HG03045 (cell line): ENCODE results near the gene MED12L.

Source experiments
- ATAC-seq: cut with Tn5 transposase; IDR thresholded peaks from one replicate; pipeline ENCODE4 v1.9.1; 2021; ENCODE audit warnings: mild to moderate bottlenecking, moderate library complexity; ENCODE audit not compliant: unreplicated experiment

The MED12L gene

GRCh38 chr3:151174351-151174750, 88.9 kb downstream of the MED12L start:
- no peak for ATAC-seq

GRCh38 chr3:151175952-151176351, 90.5 kb downstream of the MED12L start:
- ATAC-seq, result no peak

GRCh38 chr3:151178208-151178845, 92.9 kb downstream of the MED12L start:
- ATAC-seq, result no peak

- ATAC-seq, result no peak
Measured at GRCh38 chr3:151182349-151183079, 97.0 kb downstream of the MED12L start.

GRCh38 chr3:151183265-151183671, 97.8 kb downstream of the MED12L start:
- ATAC-seq, result no peak

GRCh38 chr3:151191095-151191494, 105.6 kb downstream of the MED12L start:
- ATAC-seq, result no peak

GRCh38 chr3:151192545-151192944, 107.1 kb downstream of the MED12L start:
- no peak for ATAC-seq

- no peak for ATAC-seq
Measured at GRCh38 chr3:151195826-151196225, 110.4 kb downstream of the MED12L start.

GRCh38 chr3:151196434-151196833, 111.0 kb downstream of the MED12L start:
- no peak for ATAC-seq

- ATAC-seq, result no peak
Measured at GRCh38 chr3:151197228-151197627, 111.8 kb downstream of the MED12L start.

- ATAC-seq, result no peak
Measured at GRCh38 chr3:151197981-151198767, 112.7 kb downstream of the MED12L start.

GRCh38 chr3:151198849-151199248, 113.4 kb downstream of the MED12L start:
- no peak for ATAC-seq

- no peak for ATAC-seq
Measured at GRCh38 chr3:151199554-151200438, 114.3 kb downstream of the MED12L start.

- no peak for ATAC-seq
Measured at GRCh38 chr3:151200586-151200985, 115.1 kb downstream of the MED12L start.

GRCh38 chr3:151201051-151201730, 115.7 kb downstream of the MED12L start:
- no peak for ATAC-seq

GRCh38 chr3:151203051-151203420, 117.6 kb downstream of the MED12L start, which contains the start of gene GPR171:
Gene GPR171 (minus strand): TSS chr3:151203216. CDS start chr3:151199386, 3,830 bp downstream.
- ATAC-seq, result peak; percentile 92

GRCh38 chr3:151204530-151205402, 119.3 kb downstream of the MED12L start:
- ATAC-seq, result no peak

- ATAC-seq, result no peak
Measured at GRCh38 chr3:151205482-151205881, 120.0 kb downstream of the MED12L start.

- no peak for ATAC-seq
Measured at GRCh38 chr3:151206201-151206600, 120.7 kb downstream of the MED12L start.
